Fibroblast of skin of right biceps (primary cell): ENCODE data around the gene LMX1B.
"Not testable (repeated sequence)": the region's sequence is repeated elsewhere in the genome, so short reads cannot be mapped to it uniquely, and the experiment has no call there.

Experiments
- DNase-seq: peaks from one replicate; pipeline ENCODE4 v3.0.0-alpha.2; 2013

Gene LMX1B

DNA sequence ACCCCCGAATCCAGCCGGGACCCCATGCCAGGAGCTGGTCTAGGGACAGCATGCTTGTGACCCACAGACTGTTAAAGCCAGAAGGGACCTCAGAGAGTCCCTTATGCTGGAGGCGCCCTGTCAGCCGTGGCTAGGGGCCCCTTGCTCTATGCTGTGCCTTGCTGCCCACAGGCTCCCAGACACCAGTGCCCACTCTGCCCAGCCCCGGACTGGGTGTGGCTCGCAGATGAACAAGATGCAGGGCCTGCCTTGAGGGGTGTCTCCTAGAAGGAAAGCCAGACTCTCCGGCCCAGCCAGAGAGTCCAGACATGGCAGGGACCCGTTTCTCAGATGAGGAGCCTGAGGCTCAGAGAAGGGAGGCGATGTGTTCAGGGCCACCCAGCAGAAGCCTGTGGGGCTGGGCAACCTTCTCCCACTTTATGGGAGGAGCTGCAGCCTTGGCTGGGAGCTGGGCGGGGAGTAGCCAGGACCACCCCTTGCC lies 85.7 kb downstream of the LMX1B start:
- no peak for DNase-seq

GRCh38 chr9:126700296-126700695 lies 86.6 kb downstream of the LMX1B start:
- DNase-seq, result no peak

GRCh38 chr9:126700903-126701812 lies 87.4 kb downstream of the LMX1B start:
- no peak for DNase-seq

DNA sequence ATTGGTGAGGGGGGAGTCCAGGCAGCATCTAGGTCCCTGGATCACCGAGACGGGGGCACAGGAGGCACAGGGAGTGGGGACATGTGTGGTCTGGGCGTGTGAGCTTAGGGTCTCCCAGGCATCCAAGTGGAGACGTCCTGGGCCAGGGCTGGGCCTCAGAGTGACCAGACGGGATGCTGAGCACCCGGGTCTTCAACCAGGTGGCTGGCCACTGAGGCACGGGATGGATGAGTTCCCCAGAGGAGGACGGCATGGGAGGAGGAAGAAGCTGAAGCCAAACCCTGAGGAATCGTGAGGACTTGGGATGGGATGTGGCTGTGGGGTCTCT lies 88.0 kb downstream of the LMX1B start:
- no peak for DNase-seq

DNA sequence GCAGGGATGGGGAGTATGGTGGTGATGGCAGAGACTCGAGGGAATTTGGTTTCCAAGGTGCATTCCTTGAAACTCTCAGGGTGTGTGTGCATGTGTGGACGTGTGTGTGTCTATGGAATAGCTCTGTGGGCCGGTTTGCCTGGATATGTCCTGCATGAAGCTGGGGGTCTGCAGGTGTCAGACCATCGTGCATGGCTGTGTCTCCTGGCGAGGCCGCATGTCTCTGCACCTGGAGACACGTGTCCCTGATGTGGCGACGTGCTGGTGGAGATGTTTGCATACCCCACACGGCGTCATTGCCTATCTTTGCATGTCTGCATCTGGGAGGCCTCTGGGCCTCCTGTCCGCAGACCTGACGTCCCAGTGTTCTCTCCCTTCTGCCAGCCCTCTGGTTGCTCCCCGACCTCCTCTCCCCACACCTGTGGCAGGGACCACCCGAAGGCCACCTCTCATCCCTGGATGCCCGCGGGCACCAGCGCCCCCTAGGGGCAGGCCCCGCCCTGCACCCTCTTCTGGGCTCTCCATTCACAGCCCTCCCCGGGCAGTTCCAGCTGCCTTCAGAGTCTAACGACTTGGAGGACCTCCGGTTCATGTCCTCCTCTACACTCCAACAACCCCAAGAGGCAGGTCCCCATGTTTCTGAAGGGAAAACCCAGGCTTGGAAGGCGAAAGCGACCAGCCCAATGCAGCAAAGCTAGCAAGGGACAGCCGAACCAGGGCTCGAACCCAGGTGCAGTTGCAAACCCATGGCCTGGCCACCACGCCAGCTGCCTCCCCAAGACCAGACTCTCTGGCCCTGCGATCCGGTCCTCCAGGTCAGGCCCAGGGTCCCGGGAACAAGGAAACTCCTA lies 88.6 kb downstream of the LMX1B start:
- DNase-seq, result no peak

DNA sequence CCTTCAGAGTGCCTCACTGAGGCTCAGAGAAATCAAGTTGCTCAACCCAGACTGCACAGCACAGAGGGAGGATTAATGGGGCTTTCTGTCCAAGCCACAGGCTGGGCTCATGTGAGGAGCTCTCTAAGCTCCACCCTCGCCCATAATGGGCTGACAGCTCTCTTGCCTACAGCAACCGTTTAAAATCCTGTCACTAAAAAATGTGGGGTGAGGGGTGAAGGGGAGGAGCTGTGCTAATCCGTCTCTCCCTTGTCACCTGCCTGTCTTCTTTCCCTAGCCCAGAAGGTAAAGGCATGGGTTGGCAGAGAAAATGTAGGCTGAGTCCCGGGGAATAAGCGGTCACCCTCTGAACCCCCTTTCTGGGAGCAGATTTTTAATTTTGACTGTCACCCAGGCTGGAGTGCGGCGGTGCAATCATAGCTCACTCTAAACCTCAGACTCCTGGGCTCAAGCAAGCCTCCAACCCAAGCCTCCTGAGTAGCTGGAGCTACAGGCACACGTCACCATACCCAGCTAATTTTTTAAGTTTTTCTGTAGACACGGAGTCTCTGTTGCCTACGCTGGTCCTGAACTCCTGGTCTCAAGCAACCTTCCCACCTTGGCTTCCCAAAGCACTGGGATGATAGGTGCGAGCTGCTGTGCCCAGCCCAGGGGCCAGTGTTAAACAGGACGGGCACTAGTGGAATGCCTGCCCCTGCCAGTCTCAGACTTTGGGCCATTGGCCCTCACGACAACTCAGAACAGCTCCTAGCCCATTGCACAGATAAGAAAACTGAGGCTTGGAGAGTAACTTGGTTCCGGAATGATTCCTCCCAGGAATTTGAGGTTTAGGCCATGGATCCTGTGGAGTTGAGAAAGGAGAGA lies 89.5 kb downstream of the LMX1B start:
- DNase-seq, result no peak

DNA sequence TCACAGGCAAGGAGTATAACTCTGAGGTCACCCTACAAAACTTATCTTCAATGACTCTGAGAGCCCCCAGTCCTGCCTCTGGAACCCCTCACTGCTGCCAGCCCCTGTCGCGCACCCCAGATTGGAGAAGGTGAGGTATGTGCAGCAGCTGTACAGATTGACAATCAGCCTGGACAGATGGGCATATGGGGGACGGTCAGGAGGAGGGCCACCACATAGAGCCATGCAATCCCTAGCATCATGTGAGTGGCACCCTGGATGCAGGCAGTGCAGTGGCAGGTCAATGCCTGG lies 90.1 kb downstream of the LMX1B start:
- DNase-seq, result no peak

- peak; percentile 33 for DNase-seq
Measured at GRCh38 chr9:126704157-126704891, 90.6 kb downstream of the LMX1B start.

GRCh38 chr9:126704892-126705766 lies 91.4 kb downstream of the LMX1B start:
- DNase-seq, result peak; percentile 54

DNA sequence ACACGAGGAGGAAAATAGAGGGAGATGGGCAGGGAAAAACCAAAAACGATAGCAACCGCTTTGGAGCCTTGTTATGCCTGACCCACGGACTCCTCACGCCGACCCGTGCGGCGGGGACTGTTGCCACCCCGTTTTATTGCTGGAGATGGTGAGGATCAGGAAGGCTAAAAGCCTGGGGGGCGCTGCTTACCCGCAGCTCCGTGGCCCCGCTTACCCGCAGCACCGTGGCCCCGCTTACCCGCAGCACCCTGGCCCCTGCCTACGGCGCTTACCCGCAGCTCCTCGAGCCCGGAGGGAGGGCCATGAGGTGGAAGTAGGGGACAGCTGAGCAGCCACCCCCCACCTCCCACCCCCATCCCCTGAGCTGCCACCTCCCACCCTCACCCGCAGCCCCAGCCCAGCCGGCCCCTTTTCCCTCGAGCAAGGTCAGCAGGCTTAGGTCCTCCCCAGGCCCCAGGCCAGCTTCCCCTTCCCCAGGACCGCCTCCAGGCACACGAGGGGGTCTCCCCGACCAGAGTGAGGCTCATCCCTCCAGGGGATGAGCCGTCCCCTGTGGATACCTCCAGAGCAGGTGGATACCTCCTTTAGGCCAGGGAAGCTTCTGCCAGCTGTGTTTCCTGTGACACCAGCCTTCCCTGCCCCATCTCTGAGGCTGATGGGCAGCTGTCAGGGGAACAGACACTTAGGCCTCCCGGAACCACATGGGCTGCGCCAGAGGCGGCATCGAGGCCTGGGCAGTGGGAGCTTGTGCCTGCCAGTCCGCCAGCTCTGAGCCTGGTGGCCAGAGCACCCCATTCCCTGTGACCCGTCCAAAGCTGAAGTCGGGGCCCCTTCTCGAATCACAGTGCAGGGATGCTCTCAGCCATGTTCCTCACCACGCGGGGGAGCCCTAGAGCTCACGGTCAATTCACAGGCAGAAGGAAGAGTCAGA lies 92.3 kb downstream of the LMX1B start:
- DNase-seq, result peak; percentile 23

GRCh38 chr9:126706698-126707053 lies 92.9 kb downstream of the LMX1B start:
- no peak for DNase-seq

DNA sequence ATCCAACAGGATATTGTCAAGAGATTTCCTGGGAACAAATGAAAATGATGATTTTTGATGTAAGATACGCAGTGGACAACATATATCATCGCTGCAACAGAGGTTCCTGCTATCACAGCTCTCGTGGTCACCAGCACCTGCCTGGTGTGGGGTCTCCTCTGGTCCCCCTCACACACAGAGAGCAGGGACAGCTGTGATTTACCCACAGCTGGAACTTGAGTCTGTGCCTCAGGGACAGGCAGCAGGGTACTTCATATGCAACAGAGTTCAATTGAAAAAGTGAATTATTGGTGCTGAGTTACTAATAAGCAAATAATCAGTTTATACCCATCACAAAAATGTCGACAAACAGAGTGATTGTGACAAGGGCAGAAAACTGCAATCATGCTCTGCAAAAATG lies 93.4 kb downstream of the LMX1B start:
- DNase-seq, result no peak

GRCh38 chr9:126707712-126708111 lies 94.0 kb downstream of the LMX1B start:
- not testable (repeated sequence) for DNase-seq

GRCh38 chr9:126708178-126708577 lies 94.5 kb downstream of the LMX1B start:
- no peak for DNase-seq

GRCh38 chr9:126709241-126709640 lies 95.5 kb downstream of the LMX1B start:
- DNase-seq, result no peak

DNA sequence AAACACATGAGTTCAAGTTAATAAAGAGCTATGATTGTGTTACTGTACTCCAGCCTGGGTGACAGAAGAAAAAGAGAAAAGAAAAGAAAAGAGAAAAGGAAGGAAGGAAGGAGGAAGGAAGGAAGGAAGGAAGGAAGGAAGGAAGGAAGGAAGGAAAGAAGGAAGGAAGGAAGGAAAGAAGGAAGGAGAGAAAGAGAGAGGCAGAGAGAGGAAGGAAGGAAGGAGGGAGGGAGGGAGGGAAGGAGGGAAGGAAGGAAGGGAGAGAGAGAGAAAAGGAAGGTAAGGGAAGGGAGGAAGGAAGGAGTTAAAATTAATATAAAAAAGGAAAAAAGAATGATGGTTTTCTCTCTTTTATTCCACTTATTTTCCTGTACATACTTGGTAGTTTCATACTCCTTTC lies 101.7 kb downstream of the LMX1B start:
- DNase-seq, result no peak

- DNase-seq, result not testable (repeated sequence)
Measured at GRCh38 chr9:126717441-126717840, 103.7 kb downstream of the LMX1B start.

DNA sequence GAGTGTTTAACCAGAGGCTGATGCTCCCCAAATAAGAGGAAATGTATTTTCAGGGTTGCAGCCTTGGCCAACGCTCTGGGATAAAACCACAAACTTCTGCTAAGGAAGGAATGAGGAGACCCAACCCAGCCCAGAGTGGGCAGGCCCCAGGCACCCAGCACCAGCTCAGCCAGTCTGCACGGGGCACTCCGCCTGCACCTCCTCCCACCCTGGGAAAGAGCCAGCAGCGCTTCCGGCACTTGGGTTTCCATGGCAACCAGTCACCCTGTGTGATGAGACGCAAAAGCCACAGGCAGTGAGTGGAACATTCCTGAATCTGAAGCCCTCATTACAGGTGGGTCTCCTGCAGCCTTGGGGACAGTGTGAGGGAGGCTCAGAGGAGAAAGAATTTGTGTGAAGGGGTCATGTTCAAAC lies 105.9 kb downstream of the LMX1B start:
- peak; percentile 71 for DNase-seq

- no peak for DNase-seq
Measured at GRCh38 chr9:126720036-126720435, 106.3 kb downstream of the LMX1B start.
